ENCODE results near the gene PCNX1.
"Not testable (repeated sequence)": the region's sequence is repeated elsewhere in the genome, so short reads cannot be mapped to it uniquely, and the experiment has no call there.

Gene PCNX1

DNA sequence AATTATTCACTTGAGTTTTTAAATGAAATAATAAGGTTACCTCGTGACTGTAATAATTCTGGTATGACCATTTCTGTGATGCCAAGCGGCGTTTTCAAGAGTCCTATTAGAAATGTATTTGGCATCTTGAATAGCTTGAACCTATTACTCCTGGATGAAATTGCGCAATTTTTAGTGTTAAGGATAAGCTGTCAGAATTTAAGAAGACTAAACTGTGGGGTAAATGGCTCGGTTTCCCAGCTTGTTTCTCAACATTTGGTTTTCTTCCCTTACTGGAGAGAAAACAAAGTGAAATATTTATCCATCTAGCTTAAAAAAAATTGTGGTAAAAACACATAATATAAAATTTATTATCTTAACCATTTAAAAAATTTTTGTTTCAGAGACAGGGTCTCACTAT is 26.8 kb downstream of the PCNX1 start:
- H3K4me3 ChIP-seq (ENCODE audit: low read depth, low read length), result no peak overlapping the region
- TF ChIP-seq, protein P1, sequence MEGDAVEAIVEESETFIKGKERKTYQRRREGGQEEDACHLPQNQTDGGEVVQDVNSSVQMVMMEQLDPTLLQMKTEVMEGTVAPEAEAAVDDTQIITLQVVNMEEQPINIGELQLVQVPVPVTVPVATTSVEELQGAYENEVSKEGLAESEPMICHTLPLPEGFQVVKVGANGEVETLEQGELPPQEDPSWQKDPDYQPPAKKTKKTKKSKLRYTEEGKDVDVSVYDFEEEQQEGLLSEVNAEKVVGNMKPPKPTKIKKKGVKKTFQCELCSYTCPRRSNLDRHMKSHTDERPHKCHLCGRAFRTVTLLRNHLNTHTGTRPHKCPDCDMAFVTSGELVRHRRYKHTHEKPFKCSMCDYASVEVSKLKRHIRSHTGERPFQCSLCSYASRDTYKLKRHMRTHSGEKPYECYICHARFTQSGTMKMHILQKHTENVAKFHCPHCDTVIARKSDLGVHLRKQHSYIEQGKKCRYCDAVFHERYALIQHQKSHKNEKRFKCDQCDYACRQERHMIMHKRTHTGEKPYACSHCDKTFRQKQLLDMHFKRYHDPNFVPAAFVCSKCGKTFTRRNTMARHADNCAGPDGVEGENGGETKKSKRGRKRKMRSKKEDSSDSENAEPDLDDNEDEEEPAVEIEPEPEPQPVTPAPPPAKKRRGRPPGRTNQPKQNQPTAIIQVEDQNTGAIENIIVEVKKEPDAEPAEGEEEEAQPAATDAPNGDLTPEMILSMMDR (IDR thresholded peaks at IDR 0.05; ENCODE audit: low read depth, low read length), result no peak

DNA sequence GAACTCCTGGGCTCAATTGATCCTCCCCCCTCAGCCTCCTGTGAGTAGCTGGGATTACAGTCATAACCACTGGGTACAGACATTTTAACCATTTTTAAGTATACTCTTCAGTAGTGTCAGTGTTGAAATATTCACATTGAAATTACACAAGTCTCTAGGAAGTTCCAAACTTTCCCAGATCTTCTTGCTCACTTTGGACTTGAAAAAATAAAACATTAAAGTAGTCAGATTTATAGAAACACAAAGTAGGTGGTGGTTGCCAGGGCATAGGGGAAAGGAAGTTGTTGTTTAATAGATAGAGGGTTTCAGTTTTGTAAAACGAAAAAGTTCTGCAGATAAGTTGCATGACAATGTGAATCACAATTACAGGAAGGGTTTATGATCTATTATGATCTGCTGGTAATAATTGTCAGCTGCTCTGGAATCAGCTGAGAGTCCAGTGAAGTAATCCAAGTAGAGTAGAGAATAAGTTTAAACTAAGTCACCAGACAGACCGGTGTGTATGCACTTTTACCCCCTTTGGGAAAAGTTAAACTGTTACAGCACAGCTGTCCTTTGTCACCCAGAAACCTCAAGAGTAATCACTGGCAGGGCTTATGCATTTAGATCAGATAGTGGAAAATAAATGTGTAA is 27.4 kb downstream of the PCNX1 start:
- H3K4me3 ChIP-seq (ENCODE audit: low read depth, low read length), result no peak overlapping the region
- TF ChIP-seq, protein P1 (IDR thresholded peaks at IDR 0.05; ENCODE audit: low read depth, low read length), result no peak

DNA sequence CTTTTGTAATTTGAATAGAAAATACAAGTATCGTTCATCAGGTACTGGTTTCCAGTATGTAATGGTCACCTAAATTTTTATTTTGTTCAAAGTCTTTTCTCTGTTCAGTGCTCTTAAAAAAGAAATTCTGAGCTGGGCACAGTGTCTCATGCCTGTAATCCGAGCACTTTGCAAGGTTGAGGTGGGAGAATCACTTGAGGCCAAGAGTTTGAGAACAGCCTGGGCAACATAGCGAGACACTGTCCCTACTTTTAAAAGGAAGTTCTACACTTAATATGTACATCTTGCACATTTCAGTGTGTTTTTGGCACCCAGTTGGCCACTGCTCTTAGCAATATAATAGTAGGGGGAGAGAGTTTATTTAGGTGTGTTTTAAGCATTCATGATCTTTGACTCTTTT is 27.9 kb downstream of the PCNX1 start:
- TF ChIP-seq, protein P1 (IDR thresholded peaks at IDR 0.05; ENCODE audit: low read depth, low read length), result no peak
- no peak overlapping the region for H3K4me3 ChIP-seq (ENCODE audit: low read depth, low read length)

DNA sequence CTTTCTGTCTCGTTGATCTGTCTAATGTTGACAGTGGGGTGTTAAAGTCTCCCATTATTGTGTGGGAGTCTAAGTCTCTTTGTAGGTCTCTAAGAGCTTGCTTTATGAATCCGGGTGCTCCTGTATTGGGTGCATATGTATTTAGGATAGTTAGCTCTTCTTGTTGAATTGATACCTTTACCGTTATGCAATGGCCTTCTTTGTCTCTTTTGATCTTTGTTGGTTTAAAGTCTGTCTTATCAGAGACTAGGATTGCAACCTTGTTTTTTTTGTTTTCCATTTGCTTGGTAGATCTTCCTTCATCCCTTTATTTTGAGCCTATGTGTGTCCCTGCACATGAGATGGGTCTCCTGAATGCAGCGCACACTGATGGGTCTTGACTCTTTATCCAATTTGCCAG is 32.4 kb downstream of the PCNX1 start:
- H3K4me3 ChIP-seq (ENCODE audit: low read depth, low read length), result not testable (repeated sequence)

DNA sequence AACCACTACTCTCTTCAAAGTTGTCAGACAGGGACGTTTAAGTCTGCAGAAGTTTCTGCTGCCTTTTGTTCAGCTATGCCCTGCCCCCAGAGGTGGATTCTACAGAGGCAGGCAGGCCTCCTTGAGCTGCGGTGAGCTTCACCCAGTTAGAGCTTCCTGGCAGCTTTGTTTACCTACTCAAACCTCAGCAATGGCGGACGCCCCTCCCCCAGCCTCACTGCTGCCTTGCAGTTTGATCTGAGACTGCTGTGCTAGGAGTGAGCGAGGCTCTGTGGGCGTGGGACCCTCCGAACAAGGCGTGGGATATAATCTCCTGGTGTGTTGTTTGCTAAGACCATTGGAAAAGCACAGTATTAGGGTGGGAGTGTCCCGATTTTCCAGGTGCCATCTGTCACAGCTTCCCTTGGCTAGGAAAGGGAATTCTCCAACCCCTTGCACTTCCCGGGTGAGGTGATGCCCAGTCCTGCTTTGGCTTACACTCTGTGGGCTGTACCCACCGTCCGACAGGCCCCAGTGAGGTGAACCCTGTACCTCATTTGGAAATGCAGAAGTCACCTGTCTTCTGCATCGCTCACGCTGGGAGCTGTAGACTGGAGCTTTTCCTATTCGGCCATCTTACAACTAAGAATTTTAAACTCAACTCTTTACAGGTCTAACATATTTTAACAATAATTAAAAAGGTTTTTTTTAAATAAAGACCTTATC is 34.5 kb downstream of the PCNX1 start:
- H3K4me3 ChIP-seq (ENCODE audit: low read depth, low read length), result not testable (repeated sequence)

DNA sequence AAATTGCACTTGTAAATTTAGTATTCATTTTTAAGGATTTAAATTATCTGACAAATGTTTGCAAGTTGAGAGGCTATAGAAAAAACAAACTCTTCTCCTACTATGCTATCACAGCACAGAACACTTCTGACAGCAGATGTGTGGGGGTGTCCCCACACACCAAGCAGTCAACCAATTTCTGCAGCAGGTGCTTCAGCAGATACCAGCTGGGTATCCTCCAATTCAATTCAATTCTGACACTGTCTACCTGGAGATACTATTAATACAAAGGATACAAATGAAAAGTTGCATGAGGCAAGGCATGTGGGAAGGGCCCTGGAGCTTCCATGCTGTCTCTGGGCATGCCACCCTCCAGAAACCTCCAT is 35.1 kb downstream of the PCNX1 start:
- TF ChIP-seq, protein P1 (IDR thresholded peaks at IDR 0.05; ENCODE audit: low read depth, low read length), result no peak
- no peak overlapping the region for H3K4me3 ChIP-seq (ENCODE audit: low read depth, low read length)

DNA sequence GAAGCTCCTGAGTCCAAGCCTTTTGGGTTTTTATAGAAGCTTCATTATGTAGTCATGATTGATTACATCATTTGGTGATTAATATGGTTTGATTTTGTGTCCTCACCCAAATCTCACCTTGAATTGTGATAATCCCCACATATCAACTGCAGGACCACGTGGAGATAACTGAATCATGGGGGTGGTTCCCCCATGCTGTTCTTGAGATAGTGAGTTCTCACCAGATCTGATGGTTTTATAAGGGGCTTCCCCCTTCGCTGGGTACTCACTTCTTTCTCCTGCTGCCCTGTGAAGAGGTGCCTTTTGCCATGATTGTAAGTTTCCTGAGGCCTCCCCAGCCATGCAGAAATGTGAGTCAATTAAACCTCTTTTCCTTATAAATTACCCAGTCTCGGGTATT is 35.5 kb downstream of the PCNX1 start:
- H3K4me3 ChIP-seq (ENCODE audit: low read depth, low read length), result not testable (repeated sequence)

DNA sequence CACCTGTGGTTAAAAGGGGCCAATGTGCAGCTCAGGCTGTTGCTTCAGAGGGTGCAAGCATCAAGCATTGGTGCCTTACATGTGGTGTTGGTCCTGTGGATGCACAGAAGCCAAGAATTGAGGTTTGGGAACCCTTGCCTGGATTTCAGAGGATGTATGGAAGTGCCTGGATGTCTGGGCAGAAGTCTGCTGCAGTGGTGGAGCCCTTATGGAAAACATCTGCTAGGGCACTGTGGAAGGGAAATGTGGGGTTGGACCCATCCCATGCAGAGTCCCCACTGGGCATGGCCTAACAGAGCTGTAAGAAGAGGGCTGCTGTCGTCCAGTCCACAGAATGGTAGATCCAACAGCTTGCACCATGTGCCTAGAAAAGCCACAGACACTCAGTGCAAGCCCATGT is 36.6 kb downstream of the PCNX1 start:
- H3K4me3 ChIP-seq (ENCODE audit: low read depth, low read length), result no peak overlapping the region
- TF ChIP-seq, protein P1 (IDR thresholded peaks at IDR 0.05; ENCODE audit: low read depth, low read length), result no peak

DNA sequence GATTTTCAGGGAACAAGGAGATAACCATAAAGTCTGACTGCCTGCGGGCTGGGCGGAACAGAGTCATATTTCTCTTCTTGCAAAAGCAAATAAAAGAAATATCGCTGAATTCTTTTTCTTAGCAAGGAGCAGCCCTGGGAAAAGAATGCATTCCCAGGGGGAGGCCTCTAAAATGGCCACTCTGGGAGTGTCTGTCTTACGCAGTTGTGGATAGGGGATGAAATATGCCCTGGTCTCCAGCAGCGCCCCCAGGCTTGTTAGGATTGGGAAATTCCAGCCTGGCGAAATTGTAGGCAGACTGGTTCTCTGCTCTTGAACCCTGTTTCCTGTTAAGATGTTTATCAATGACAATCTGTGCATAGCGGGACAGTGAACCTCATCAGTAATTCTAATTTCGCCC is 40.5 kb downstream of the PCNX1 start:
- H3K4me3 ChIP-seq (ENCODE audit: low read depth, low read length), result no peak overlapping the region
- TF ChIP-seq, protein P1 (IDR thresholded peaks at IDR 0.05; ENCODE audit: low read depth, low read length), result no peak
